ELR (cell line): ENCODE measurements around the gene ADK.

ENCODE experiments used
- DNase-seq: peaks from one replicate; pipeline ENCODE4 v3.0.0-alpha.2; 2015; ENCODE audit warnings: low read depth

The ADK gene

GRCh38 chr10:74738985-74739567, 588.1 kb downstream of the ADK start:
- peak; percentile 10 for DNase-seq

- DNase-seq: no peak
Observed at GRCh38 chr10:74743401-74743800, 592.4 kb downstream of the ADK start.

GRCh38 chr10:74745449-74745848, 594.4 kb downstream of the ADK start:
- no peak for DNase-seq

GRCh38 chr10:74746813-74747212, 595.8 kb downstream of the ADK start:
- DNase-seq: no peak

- DNase-seq: no peak
Observed at GRCh38 chr10:74748468-74749031, 597.5 kb downstream of the ADK start.

- DNase-seq: no peak
Observed at GRCh38 chr10:74750848-74751274, 599.8 kb downstream of the ADK start.

GRCh38 chr10:74752371-74753040, 601.5 kb downstream of the ADK start:
- no peak for DNase-seq

- peak; percentile 15 for DNase-seq
Observed at GRCh38 chr10:74753442-74754211, 602.6 kb downstream of the ADK start.

- DNase-seq: no peak
Observed at GRCh38 chr10:74754381-74754821, 603.4 kb downstream of the ADK start.

GRCh38 chr10:74755273-74755672, 604.3 kb downstream of the ADK start:
- no peak for DNase-seq
